Occipital lobe (tissue), 2 donors: Measurements from ENCODE around the gene CCNK. TPM values are rescaled to one million over a fixed set of nuclear protein-coding genes. Genes with fewer than 3 reads are reported as not detected.

Experiments used
- DNase-seq: peaks from one replicate; lab custom pipeline; 2025; lab: John Stamatoyannopoulos, UW
- total RNA-seq: library from RNA; depleted of rRNA; stranded (reverse); fragments of >200 nt; gene quantifications from one replicate; pipeline ENCODE4 v1.2.3, GENCODE V29; 2014

Gene CCNK
- total RNA-seq, 1 donor from 2014 or later = 22.6 TPM

DNA sequence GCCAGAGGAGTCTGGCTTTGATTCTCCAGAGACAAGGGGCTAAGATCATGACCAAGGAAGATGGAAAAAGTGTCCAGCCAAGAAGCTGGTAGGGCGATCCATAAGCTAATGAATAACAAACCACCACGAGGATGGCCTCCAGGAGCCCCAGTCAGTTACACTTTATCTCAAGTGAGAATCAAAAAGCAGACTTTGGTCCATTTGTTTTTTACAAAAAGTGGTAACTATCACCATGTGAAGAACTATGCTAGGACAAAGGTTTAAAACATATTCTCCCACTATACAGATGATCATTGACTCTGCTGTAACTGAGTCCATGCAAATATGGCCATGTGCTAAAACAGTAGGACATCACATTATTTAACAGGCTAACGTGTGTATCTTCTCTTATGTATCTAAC is 14.5 kb upstream of the CCNK start:
- no peak for DNase-seq

DNA sequence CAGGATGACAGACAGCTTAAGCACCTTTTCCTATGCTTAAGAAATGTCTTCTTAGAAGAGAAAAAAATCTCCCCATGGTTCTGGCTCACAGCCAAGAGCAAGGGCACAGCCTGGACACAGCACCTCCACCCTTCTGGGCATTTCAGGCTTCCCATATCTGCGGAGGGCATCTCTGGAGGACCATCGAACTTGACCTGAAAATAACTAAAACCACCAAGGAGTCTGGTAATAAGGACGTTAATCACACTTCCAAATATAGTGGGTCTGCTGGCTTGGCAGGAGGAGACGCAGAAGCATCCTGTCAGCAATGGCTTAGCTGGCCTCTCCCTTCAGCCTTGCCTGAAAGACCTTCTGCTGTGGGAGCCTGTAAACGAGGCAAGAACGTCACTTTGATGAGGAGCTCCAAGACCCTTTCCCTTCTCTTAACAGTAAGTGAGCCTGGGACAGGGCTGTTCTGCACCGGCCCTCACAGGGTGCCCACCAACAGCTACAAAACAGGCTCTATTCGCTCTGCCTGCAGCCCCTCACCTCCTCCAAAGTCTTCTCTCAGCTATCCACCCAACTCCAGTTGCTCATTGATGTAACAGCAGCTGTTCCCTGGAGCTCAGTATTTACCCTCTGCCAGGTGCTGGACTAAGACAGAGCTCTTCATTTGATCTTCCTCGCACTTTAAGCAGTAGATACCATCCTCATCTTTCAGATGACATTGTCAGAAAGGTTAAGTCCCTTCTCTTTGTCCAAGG is 13.7 kb upstream of the CCNK start:
- DNase-seq = no peak

- DNase-seq = no peak
These were observed 13.1 kb upstream of the CCNK start for GRCh38 chr14:99468081-99468480.

DNA sequence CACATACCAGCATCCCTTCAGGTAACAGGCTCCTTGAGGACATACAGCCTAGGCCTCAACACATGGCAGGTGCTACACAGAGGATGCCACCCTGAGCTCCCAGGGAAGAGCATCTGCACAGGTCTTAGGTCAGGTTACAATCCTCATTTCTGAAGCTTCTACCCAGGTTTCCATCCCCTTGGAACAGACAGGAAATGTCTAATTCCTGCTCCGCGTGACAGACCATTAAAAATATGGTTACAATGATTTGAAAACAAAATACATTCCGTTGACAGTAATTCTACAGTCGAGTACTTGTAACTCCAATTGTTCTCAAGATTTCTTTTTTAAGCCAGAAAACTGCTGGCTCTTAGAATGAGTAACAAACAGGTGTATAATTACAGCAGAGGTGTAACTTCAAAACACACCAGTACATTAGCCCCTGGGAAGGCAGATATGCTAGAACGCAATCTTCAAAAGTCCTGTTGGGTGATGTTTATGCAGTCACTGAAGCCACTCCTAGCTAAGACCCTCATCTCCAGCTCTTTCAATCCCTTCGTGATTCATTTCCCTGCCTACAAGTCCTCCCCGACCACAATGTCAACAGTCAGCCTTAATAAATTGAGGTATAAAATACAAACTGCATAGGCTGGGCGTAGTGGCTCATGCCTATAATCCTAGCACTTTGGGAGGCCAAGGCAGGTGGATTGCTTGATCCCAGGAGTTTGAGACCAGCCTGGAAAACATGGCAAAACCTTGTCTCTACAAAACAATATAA is 12.2 kb upstream of the CCNK start:
- no peak for DNase-seq

DNA sequence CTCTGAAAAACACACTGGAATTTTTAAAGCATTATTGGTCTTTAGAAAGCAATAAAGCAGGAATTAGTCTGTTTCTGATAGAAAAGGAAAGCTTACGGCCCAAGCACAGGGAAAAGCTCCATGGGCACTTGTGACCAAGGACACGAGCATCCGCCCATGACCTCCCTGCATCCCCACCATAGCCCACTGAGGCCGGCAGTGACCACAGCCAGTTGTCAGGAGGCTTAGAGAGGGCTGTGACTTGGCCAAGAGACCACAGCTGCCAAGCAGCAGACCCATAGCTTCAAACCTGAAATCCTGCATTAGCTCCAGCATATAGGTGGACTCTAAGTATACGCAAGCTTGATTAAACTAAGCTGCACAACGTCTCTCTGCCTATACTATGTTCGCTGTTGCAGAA is 9.5 kb upstream of the CCNK start:
- DNase-seq = no peak

DNA sequence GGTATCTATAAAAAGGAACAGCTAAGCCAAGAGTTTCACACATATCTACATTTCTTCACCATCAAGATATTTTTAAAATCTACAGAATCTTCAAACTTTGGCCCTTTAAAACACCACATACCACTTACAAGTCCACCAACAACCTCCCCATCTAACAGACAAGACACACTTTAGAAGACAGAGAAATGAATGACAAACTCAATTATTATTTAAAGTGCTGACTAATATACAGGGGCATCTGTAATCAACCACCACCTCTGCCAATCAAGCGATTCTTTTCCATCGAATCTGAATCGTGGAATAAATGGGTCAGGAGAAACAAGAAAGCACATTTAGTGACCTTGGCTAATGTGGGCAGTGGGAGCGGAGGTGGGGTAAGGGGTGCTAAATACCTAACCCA is 8.3 kb upstream of the CCNK start:
- no peak for DNase-seq

GRCh38 chr14:99473458-99473857 is 7.8 kb upstream of the CCNK start:
- no peak for DNase-seq

- no peak for DNase-seq
These were observed 6.0 kb upstream of the CCNK start for GRCh38 chr14:99475179-99475578.

GRCh38 chr14:99475660-99476059 is 5.5 kb upstream of the CCNK start:
- no peak for DNase-seq

GRCh38 chr14:99476864-99477263 is 4.3 kb upstream of the CCNK start:
- no peak for DNase-seq

GRCh38 chr14:99478128-99478527 is 3.1 kb upstream of the CCNK start:
- DNase-seq = no peak

- DNase-seq = no peak
These were observed 1.9 kb upstream of the CCNK start for GRCh38 chr14:99479160-99479905.

- DNase-seq = no peak
These were observed 1.0 kb upstream of the CCNK start, which contains the start of gene SETD3 for GRCh38 chr14:99479906-99480869. Gene SETD3, minus strand, starts transcription at chr14:99480859. Its CDS starts 15,054 bp downstream, at chr14:99465805.

GRCh38 chr14:99481745-99482099 is 513 bp downstream of the CCNK start:
- no peak for DNase-seq

DNA sequence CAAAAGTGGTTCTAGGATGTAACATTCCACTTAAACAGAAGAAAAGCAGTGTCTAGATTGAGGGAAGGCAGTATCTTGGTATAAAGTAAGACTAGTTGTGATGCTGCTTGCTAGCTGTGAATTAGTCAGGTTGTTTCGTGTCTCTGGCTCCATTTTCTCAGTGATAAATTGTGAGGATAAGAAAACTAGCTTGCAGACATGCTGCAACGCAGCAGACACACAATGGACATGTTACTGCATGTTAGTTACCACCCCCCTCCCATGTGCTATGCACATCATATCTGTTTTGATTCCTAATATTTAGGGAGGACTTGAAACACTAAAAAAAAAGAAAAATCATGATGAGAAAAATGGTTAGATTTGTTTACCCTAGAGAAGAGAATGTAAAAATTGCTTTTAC is 2.9 kb downstream of the CCNK start:
- no peak for DNase-seq

DNA sequence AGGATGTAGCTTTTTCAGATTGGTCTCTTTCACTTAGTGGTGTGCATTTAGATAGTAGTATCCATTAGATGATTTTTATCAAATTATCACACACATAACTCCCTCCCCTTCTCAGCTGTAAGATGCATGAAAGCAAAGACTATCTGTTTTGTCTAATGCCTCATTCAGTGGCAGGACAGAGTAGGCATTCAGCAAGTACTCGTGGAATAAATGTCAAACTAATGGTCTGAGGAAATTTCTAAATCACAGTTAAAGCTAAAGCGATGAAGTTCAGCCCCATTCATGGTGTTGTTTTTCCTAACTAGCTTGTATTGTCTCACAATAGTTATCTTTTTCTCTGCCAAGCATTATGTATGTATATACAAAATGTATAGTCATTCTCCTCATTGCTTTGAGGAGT is 16.1 kb downstream of the CCNK start:
- no peak for DNase-seq

- DNase-seq = no peak
These were observed 16.7 kb downstream of the CCNK start for GRCh38 chr14:99497894-99498293.

DNA sequence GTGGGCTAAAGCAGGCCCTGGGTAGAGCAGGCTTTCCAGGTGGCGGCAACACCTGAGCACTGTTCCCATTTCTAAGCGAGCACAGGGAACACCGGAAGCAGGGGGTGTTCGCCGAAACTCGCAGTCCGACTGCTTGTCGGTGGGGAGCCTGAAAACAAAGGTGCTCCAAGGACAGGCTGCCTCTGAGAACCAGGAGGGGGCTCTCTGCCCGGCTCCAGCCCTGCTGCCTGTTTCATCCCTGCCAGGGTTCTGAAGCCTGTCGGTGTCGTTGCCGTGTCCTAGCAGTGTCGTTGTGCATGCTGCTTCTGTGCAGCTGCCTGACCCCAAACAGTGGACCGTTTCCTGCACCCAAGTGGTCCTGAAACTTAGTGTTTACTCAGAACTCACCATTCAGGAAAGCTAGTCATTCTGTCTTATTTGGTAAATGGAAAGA is 21.8 kb downstream of the CCNK start:
- DNase-seq = no peak

DNA sequence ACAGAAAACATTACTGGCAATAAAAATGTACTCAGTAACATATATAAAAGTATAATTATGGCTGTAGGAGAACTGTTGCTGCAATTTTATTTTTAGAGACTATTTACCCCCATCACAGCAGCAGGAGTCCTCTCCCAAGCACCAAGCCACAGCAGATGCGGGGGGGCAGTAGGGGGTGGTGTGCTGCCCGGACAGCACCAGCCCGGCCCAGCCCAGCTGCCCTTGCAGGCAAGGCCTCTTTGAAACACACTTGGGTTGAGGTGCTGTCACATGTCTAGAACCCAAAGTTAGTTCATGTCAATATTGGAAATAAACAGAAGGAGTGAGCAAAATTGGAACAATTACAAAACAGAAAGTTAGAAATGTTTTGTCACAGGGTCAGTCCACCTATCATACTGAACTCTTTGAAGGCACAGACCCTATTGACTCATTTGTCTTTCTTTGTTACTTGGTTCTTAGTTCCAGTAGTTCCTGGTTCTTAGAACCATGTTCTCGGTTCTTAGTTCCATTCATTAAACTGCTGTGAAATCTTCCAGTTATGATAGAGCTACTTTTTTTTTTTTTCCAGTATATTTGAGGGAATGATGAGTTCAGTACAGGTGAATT is 22.7 kb downstream of the CCNK start:
- no peak for DNase-seq

DNA sequence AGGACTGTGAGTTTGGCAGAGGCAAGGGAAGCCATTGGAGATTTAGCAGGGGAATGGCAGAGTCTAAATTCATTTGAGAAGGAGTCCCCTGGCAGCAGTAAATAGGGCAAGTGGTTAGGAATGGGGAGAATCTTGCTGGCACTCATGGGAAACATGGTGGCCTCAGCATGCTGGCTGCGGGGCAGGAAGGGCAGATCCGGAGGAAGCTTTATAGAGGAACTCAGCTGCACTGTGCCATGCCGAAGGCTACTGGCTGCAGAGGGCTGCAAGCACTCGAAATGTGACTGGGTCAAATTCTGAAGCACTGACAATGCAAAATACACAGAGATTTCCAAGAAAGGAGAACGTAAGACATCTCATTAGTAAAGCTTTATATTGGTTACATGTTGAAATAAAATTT is 23.9 kb downstream of the CCNK start:
- no peak for DNase-seq

- no peak for DNase-seq
These were observed 25.1 kb downstream of the CCNK start for GRCh38 chr14:99506276-99506675.
